ENCODE results near the gene ABCA4.
"Not testable (repeated sequence)": the region's sequence is repeated elsewhere in the genome, so short reads cannot be mapped to it uniquely, and the experiment has no call there.

Gene ABCA4

DNA sequence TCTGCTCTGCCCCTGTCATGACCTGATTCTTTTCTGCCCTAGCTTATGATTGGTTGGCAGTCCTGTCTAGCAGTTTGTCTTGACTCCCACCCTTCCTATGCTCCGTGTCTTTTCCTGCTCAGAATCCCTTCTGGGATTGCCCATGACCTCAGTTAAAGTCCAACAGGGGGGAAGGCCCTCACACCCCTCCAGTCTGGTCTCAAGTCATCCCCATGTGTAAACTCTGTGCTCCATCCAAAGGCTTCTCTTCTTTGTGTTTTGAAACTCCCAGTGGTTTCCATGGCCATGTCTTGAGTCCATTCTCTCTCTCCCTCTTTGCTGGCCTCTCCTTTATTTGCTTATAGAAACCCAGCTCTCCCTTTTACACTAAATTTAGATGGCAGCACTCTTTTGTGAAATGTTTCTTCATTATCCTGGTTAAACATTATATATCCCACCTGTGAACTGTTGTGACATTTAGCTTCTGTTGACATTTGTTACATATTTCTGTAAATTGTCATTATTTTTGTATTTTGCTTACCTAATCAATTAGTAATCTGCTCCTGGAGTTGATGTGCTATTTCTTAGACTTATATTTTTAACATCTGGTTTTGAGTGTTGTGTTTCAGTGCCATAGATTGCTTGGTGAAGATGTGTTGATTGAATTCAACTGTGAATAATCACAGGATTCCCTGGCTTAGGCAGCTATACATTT is 162.8 kb downstream of the ABCA4 start:
- no peak for DNase-seq (ENCODE audit: low read depth in 2 of 2, low spot score in 1 of 2)

DNA sequence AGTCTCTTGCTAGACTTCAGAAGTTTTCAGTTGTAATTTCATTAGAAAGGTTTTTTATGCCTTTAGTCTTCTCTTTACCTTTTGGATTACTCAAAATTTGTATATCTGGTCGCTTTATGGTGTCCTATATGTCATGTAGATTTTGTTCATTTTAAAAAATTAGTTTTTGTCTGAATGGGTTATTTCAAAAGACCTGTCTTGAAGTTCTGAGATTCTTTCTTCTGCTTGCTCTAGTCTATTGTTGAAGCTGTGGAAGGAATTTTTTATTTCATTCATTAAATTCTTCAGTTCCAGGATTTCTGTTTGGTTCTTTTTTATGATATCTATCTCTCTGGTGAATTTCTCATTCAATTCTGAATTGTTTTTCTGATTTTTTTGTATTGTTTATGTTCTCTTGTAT is 165.2 kb downstream of the ABCA4 start:
- DNase-seq (ENCODE audit: low read depth in 2 of 2, low spot score in 1 of 2), result no peak

DNA sequence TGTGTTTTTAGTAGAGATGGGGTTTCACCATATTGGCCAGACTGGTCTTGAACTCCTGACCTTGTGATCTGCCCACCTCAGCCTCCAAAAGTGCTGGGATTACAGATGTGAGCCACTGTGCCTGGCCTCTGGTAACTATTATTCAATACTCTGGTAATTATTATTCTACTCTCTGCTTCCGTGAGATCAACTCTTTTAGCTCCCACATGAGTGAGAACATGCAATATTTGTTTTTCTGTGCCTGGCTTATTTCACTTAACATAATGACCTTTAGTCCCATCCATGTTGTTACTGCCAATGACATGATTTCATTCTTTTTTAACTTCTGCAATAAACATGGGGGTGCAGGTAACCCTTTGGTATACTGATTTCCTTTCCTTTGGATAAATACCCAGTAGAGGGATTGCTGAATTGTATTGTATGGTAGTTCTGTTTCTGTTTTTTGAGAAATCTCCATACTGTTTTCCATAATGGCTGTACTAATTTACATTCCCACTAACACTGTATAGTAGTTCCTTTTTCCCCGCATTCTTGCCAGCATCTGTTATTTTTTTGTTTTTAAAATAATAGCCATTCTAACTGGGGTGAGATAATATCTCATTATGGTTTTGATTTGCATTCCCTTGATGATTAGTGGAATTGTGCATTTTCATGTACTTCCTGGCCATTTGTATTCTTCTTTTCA is 173.8 kb downstream of the ABCA4 start:
- not testable (repeated sequence) for DNase-seq (ENCODE audit: low read depth in 2 of 2, low spot score in 1 of 2)
